ENCODE data around the gene PPM1F.

The PPM1F gene

GRCh38 chr22:21975854-21976345 is 23.3 kb upstream of the PPM1F start:
- DNase-seq (ENCODE audit: low read depth) = no peak

DNA sequence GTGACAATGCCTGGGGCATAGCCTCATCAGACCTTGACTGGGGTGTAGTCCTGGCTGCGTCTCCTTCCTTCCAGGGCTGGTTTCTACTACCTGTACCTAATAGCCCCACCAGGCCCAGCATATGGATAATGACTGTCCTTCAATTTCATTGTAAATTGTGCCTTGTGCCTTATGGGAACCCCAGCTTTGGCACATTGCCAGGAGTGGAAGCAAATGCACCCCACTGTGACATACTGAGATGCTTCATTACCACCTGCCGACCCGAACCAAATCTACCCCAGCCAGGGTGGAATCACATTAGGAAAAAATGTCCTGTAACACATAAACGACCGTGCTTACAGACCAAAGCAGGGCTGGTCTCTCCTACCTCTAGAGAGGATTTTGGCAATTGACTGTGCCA is 22.6 kb upstream of the PPM1F start:
- no peak for DNase-seq (ENCODE audit: low read depth)

DNA sequence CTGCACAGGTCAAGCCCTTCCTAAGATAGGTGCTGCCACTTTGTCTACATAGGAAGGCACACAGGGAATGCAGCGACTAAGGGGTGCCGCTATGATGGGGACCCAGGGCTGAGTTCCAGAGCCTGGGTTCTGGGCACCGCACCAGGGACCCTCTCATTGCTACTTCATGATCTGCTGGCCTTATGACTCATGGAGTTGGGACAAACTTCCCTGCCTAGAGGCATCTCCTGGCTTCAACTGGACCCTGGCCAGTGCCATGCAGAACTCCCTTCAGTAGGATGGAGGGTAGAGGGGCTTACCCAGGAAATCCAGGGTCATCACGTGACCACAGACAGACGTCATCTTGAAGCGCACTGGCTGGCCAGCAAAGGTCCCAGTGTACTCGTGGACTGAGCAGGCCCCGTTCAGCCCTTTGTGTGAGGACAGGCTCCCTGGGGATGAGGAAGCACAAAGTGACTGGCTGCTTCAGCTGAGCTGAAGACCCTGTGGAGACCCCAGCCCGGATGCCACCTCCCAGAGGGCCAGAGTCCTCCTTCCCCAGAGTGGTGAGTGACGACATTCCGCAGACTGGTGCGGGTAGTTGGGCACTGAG is 21.5 kb upstream of the PPM1F start:
- DNase-seq (ENCODE audit: low read depth) = no peak

- no peak for DNase-seq (ENCODE audit: low read depth)
Observed at GRCh38 chr22:21972806-21973205, 20.2 kb upstream of the PPM1F start.

GRCh38 chr22:21972293-21972779 is 19.7 kb upstream of the PPM1F start:
- DNase-seq (ENCODE audit: low read depth) = no peak

DNA sequence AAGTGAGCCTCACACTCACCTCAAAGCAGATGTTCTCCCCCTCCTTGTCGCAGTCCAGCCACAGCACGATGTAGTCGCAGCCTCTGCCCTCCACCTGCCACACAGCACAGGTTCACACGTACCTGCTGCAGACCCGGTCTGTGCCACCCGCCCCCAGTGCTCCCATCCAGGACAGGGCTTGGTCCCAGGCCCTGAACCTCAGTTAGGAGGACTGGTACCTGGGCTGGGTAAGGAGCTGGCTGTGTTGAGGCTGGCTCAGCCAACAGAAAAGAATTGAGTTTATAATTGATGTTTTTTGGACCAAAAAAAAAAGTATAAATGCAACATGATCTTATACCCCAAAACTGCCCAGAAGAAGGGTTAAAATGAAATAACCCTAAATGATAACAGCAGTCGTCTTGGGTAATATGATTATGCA is 19.2 kb upstream of the PPM1F start:
- DNase-seq (ENCODE audit: low read depth) = no peak

DNA sequence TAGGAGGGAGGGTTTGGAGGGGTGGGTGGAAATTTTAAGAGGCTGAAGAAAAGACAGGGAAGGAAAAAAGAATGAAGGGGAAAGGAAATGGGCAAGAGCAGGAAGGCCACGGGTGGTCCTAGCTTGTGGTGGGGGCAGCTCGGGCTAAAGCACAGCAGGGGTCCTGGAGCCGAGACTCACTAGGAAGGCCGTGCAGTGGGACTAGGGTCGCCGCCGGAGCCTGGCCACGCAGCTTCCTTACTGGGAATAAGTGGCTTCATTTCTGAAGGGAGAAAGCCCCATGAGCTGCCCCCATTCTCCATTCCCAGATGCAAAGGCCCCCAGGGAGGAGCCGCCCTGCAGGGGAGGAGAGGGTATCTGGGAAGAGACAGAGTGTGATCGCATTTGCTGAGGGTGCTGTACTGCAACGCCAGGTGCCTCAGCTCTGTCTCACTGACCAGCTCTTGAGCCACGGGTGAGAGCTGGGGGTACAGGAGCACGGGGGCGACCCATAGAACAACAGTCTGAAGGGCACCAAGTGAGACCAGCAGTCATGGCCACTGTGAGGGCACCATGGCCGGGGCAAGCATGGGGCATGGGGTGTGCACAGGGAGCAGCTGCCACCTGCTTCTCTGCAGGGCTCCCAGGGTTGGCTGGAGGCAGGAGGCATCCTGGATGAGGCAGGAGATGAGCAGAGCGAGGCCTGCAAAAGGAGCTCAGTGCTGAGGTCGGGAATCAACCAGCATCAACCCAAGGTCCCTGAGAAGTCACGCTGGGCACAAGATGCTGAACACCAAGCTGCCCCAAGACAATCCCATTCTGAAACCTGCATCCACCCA is 18.4 kb upstream of the PPM1F start:
- no peak for DNase-seq (ENCODE audit: low read depth)

- DNase-seq (ENCODE audit: low read depth) = no peak
Observed at GRCh38 chr22:21970037-21970799, 17.6 kb upstream of the PPM1F start.

- DNase-seq (ENCODE audit: low read depth) = no peak
Observed at GRCh38 chr22:21968452-21969129, 15.9 kb upstream of the PPM1F start.

GRCh38 chr22:21967693-21968271 is 15.1 kb upstream of the PPM1F start:
- DNase-seq (ENCODE audit: low read depth) = no peak

DNA sequence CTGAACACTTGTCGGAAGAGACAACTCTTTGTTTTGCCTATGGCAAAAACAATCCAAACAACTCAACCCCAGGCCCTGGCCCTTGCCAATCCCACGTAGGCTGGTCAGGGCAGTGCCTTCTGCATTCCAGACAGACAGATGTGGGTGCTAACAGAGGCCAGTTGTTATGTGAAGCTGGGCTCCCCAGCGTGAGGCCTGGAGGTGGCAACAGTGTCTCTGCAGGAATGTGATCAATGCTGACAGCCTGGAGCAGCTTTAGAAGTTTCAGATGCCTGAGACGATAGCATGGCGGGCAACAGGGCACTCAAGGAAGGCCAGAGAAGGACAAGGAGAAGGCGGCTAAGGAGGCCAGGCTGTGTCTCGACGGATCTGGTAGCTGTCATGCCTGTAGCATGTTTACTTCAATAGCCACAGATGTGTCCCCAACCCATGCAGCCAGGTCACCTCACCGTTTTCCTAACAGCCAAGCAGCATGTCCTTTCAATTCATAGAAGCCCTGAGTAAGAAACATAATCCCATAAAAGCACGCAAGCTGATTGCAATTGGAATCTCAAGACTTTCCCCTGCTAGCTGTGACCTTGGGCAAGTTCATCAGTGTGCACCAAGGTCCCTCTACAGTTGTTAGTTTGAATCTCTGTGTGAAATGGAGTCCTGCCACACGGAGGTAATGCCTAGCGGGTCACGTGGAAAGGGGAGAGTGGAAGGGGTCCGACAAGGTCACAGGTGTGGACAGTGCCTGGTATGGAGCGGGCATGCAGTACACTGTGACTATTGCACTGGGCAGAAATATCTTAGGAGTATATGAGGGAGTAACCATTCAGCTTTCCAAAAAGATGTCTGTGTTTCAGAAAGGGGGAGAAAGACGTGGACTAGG is 14.2 kb upstream of the PPM1F start:
- DNase-seq (ENCODE audit: low read depth) = no peak

DNA sequence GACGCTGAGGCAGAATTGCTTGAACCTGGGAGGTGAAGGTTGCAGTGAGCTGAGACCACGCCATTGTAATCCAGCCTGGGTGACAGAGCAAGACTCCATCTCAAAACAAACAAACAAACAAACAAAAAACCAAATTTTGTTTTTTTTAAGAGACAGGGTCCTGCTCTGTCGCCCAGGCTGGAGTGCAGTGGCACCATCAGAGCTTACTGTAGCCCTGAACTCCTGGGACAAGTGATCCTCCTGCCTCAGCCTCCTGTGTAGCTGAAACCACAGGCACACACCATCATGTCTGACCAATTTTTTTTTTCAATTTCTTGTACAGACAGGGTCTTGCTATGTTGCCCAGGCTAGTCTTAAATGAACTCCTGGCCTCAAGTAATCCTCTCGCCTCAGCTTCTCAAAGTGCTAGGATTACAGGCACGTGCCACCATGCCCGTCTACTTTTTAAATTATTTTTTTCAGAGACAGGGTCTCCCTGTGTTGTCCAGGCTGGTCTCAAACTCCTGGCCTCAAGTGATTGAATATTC is 13.2 kb upstream of the PPM1F start:
- no peak for DNase-seq (ENCODE audit: low read depth)

DNA sequence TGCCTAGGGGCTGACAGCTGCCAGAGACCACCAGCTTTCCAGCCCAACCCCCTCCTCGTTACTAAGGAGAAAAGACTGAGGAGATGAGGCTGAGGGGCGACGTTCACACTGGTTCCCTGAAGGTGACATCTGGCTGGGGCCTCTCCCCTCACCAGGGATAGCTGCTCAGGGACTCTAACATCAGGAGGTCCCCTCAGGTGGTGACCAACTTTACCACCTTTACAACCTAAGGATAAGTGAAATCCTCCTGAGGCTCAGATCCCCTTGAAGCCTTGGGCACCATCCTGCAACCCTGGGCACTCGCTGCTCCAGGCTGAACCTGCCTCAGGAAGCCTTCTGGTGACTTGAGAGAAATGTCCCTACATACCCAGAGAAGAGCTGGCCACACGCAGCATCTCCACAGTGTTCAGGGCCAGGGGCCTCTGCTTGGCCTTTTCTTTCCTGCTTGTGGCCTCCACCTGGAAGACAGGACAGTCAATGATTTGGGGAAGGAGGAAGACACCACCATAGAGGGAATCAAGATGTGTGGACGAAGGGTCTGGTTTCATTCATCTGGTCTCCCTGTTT is 12.4 kb upstream of the PPM1F start:
- DNase-seq (ENCODE audit: low read depth) = no peak

DNA sequence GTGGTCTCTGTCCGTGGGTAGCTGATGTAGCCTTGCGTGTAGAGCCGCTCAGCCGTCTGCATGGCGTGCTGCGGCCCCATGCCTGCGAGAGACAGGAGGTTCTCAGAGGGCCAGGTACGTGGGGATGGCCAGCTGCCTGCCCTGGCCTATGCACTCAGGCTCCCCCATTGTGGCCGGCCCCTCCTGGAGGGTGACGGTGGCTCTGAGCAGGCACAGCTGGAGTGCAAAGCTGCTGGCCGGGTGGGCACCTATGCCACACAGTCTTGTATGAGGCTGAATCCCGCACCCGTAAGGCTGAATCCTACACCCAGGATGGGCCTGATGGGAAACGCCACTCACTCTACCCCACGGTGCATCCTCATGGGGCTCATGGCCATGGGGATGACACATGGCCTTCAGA is 11.6 kb upstream of the PPM1F start:
- DNase-seq (ENCODE audit: low read depth) = no peak

DNA sequence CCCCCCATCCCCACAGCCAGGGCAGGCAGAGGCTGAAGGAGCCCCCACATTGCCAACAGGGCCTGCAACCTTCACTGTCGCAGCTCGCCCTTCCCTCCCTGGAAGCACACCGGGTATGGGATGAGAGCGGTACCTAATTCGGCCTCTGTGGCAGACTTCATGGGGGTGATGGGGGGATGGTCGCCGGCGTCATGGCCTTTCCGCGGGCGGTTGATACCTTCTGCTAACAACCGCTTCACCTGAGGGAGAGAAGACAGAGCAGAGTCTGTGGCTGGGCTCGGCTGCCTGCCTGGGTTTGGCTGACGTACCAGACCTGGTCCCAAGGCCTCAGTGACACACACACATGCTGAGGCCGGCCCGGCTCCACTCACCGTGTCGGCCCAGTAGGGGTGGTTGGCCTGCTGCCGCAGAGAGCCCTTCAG is 11.2 kb upstream of the PPM1F start:
- DNase-seq (ENCODE audit: low read depth) = no peak

DNA sequence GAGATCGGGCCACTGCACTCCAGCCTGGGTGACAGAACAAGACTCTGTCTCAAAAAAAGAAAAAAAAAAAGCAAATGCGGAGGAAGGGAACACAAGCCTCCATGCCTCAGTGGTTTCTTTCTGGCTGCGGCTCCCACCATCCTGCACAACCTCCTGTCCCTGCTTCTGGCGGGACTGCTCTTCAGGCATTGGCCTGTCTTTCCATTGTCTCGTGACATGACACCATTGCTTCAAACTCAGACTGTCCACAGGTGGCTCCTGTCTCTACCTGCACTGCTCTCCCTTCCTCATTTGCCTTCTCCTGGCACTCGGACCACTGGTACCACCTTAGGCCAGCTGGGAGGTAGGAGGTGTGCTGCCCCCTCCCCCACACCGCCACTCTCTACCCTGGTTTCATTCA is 10.6 kb upstream of the PPM1F start:
- DNase-seq (ENCODE audit: low read depth) = no peak

DNA sequence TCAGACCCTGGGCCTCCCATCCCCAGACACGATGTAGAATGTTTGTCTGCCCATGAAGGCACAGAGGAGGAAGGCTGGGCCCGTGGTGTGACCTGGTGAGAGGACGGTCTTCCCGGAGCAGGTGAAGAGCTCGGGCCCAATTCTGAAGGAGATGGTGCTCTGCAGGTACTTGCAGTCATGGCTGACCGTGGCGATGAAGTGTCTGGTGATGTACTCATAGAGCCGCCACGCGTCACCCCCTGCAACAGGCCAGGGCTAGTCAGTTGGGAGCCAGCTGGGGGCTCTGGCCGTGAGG is 10.0 kb upstream of the PPM1F start:
- no peak for DNase-seq (ENCODE audit: low read depth)

GRCh38 chr22:21961886-21962654 is 9.4 kb upstream of the PPM1F start:
- DNase-seq (ENCODE audit: low read depth) = no peak

DNA sequence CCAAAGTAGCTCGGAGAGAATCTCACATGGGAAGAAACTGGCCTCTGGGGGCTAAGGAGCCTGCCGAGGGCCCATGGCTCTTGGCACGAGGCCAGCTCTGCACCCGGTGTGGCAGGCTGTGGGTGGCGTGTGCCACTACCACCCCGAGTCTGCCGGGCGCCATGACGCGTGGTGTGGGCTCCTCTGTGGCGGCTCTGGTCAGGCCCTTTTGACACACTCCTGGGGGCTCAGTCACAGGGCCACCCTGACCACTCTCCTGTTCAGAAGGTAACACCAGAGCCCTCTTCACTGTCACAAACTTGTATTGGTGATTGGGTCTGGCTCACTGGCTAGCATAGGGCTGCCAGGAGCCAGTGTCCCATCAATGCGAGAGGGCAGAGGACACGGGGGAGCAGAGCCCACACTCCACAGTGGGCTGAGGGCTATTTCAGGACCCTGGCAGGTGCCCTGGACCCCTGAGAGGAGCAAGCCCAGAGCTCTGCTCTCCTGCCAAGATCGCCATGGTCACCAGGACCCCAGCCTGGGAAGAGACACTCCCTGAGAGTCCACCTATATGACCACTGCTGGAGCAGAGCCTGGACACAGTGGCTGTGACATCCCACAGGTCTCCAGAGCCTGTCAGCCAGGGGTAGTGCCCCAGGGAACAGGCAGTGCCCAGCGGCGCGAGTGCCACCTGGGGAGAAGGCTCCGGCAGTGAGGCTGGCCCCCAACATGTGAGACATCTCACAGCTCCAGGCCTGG is 8.6 kb upstream of the PPM1F start:
- no peak for DNase-seq (ENCODE audit: low read depth)

All from non-pigmented ciliary epithelial cell (primary cell).